Small intestine (tissue), 7 donors: Measurements from ENCODE around the gene SZRD1. TPM values are rescaled to one million over a fixed set of nuclear protein-coding genes. Genes with fewer than 3 reads are reported as not detected.
"Not testable (repeated sequence)": the region's sequence is repeated elsewhere in the genome, so short reads cannot be mapped to it uniquely, and the experiment has no call there.

Experiments
- DNase-seq, 2 donors: peaks; one replicate each; pipeline versions ENCODE4 v3.0.0 to v3.0.0-alpha.2; 2013
- FAIRE-seq: peaks from 2 replicates; lab custom pipeline; 2012; peaks lifted over from hg19 to GRCh38; lab: Jason Lieb, UNC
- H3K27ac ChIP-seq, 3 donors: one replicate each; pipeline ENCODE4 v1.5.1; 2013; ENCODE audit warnings: low read length in 2 of 3, mild to moderate bottlenecking in 2 of 3, control low read depth in 1 of 3, inconsistent platforms in 1 of 3, low read depth in 1 of 3, moderate library complexity in 1 of 3
- H3K27me3 ChIP-seq, 3 donors: one replicate each; pipeline ENCODE4 v1.6.1; 2013; ENCODE audit warnings: low read length in 3 of 3, inconsistent platforms in 1 of 3; ENCODE audit not compliant: control insufficient read depth in 3 of 3, insufficient read depth in 3 of 3
- H3K36me3 ChIP-seq, 3 donors: one replicate each; pipeline ENCODE4 v1.6.1; 2013; ENCODE audit warnings: low read length in 3 of 3, inconsistent platforms in 1 of 3, low read depth in 1 of 3, mild to moderate bottlenecking in 1 of 3, moderate library complexity in 1 of 3; ENCODE audit not compliant: control insufficient read depth in 3 of 3, insufficient read depth in 2 of 3
- H3K4me1 ChIP-seq, 3 donors: one replicate each; pipeline ENCODE4 v1.6.1; 2013; ENCODE audit warnings: low read length in 2 of 3, inconsistent platforms in 1 of 3, low read depth in 1 of 3, mild to moderate bottlenecking in 1 of 3, moderate library complexity in 1 of 3; ENCODE audit not compliant: control insufficient read depth in 3 of 3, insufficient read depth in 2 of 3
- H3K4me3 ChIP-seq, 3 donors: one replicate each; pipeline ENCODE4 v1.5.1; 2013; ENCODE audit warnings: low read length in 3 of 3, control low read depth in 1 of 3, inconsistent platforms in 1 of 3, low read depth in 1 of 3, mild to moderate bottlenecking in 1 of 3, moderate library complexity in 1 of 3
- H3K9me3 ChIP-seq, 2 donors: one replicate each; pipeline ENCODE4 v1.6.1; 2013; ENCODE audit warnings: low read depth in 1 of 2, low read length in 1 of 2; ENCODE audit not compliant: control insufficient read depth in 2 of 2, insufficient read depth in 1 of 2
- WGBS, 3 donors: extraction: QIAGEN DNeasy Blood & Tissue Kit; methylation state at CpG; one replicate each; pipeline ENCODE4 v1.1.7; 2013; 5-methylcytosine and 5-hydroxymethylcytosine counted together
- polyA plus RNA-seq, 4 donors: library from polyadenylated mRNA; stranded (reverse) in 3 of 4; unstranded in 1 of 4; fragments of 200-250 nt in 3 of 4; fragments of 120-200 nt in 1 of 4; gene quantifications; one replicate each; pipeline versions ENCODE4 v1.2.1 to v1.2.3, GENCODE V29; 2013
- donor health status: healthy with polysubstance abuse.
- donor health status: control.
- donor health status: control.
- donor health status: Bipolar disorder and iron deficiency.
- donor health status: healthy.

Gene SZRD1
- polyA plus RNA-seq, 4 donors = 72.2 to 98.8 (median 79.7) TPM

GRCh38 chr1:16340673-16341072 is 26.4 kb upstream of the SZRD1 start:
- H3K36me3 ChIP-seq = peaks cover 0 to 18% (median 0%) of the 10 kb centered on the region in 3 donors
- no peaks in the 10 kb centered on the region for H3K27me3 ChIP-seq
- FAIRE-seq (no peak), DNase-seq (no peak)
- 97 to 100% (median 97%) methylated on average over 1 of the region's 1 CpG for WGBS, 3 donors
- no peak overlapping the region for H3K4me3 ChIP-seq
- no peaks in the 10 kb centered on the region for H3K4me1 ChIP-seq
- no peaks in the 10 kb centered on the region for H3K9me3 ChIP-seq
- H3K27ac ChIP-seq = no peak overlapping the region

- DNase-seq (no peak), FAIRE-seq (no peak)
- Histone ChIP-seq H3K9me3 (no peaks in the 10 kb centered on the region), H3K4me3 (no peak overlapping the region), H3K27ac (no peak overlapping the region), H3K27me3 (no peaks in the 10 kb centered on the region), H3K4me1 (no peaks in the 10 kb centered on the region), H3K36me3 (peaks cover 0 to 18% (median 0%) of the 10 kb centered on the region in 3 donors)
- WGBS, 3 donors = 80 to 85% (median 81%) methylated on average over 6 to 10 of the region's 10 CpGs
Measured at GRCh38 chr1:16342331-16343062, 24.5 kb upstream of the SZRD1 start.

- peaks cover 0 to 20% (median 0%) of the 10 kb centered on the region in 3 donors for H3K36me3 ChIP-seq
- not testable (repeated sequence) for H3K27me3 ChIP-seq, H3K9me3 ChIP-seq, DNase-seq, H3K4me3 ChIP-seq, H3K4me1 ChIP-seq, FAIRE-seq, H3K27ac ChIP-seq
- WGBS, 3 donors = 95 to 99% (median 97%) methylated on average over 6 of the region's 6 CpGs
Measured at GRCh38 chr1:16343276-16343675, 23.8 kb upstream of the SZRD1 start.

GRCh38 chr1:16348414-16349182 is 18.4 kb upstream of the SZRD1 start:
- peaks cover 0 to 5% (median 0%) of the 10 kb centered on the region in 3 donors for H3K36me3 ChIP-seq
- no peak overlapping the region for H3K4me3 ChIP-seq
- WGBS, 3 donors = 92 to 94% (median 94%) methylated on average over 14 of the region's 14 CpGs
- peaks cover 4 to 10% (median 9%) of the 10 kb centered on the region in 3 donors for H3K4me1 ChIP-seq
- H3K9me3 ChIP-seq = no peaks in the 10 kb centered on the region
- no peak for FAIRE-seq
- no peak for DNase-seq
- H3K27me3 ChIP-seq = no peaks in the 10 kb centered on the region
- H3K27ac ChIP-seq = no peak overlapping the region

- WGBS, 3 donors = 63 to 69% (median 67%) methylated on average over 2 of the region's 2 CpGs
- DNase-seq (no peak), FAIRE-seq (no peak)
- no peak overlapping the region for H3K27ac ChIP-seq
- H3K36me3 ChIP-seq = peaks cover 0 to 5% (median 0%) of the 10 kb centered on the region in 3 donors
- no peaks in the 10 kb centered on the region for H3K9me3 ChIP-seq
- peaks cover 4 to 10% (median 9%) of the 10 kb centered on the region in 3 donors for H3K4me1 ChIP-seq
- no peak overlapping the region for H3K4me3 ChIP-seq
- H3K27me3 ChIP-seq = no peaks in the 10 kb centered on the region
Measured at GRCh38 chr1:16349847-16350406, 17.1 kb upstream of the SZRD1 start.

- no peaks in the 10 kb centered on the region for H3K9me3 ChIP-seq
- peaks cover 0 to 5% (median 0%) of the 10 kb centered on the region in 3 donors for H3K36me3 ChIP-seq
- H3K27ac ChIP-seq = peak overlapping the region; percentile 79 to 97 (median 90)
- WGBS, 3 donors = 1% methylated on average over 20 of the region's 20 CpGs
- H3K4me1 ChIP-seq = peaks cover 4 to 10% (median 9%) of the 10 kb centered on the region in 3 donors
- DNase-seq (peak; percentile 30 to 50), FAIRE-seq (no peak)
- no peaks in the 10 kb centered on the region for H3K27me3 ChIP-seq
- H3K4me3 ChIP-seq = peak overlapping the region; percentile 87 to 93 (median 91)
Measured at GRCh38 chr1:16351456-16351993, 15.5 kb upstream of the SZRD1 start.

- H3K27me3 ChIP-seq = no peaks in the 10 kb centered on the region
- peak within 1 kb of the TSS; percentile 87 to 93 (median 91) for H3K4me3 ChIP-seq
- H3K9me3 ChIP-seq = no peaks in the 10 kb centered on the region
- FAIRE-seq (no peak), DNase-seq (peak; percentile 89 to 98)
- H3K36me3 ChIP-seq = peaks cover 0 to 5% (median 0%) of the 10 kb centered on the region in 3 donors
- whole genome bisulfite sequencing, 3 donors = 0 to 1% (median 1%) methylated on average over 56 to 81 of the region's 81 CpGs
- peak within 1 kb of the TSS; percentile 79 to 97 (median 90) for H3K27ac ChIP-seq
- H3K4me1 ChIP-seq = peaks cover 4 to 10% (median 9%) of the 10 kb centered on the region in 3 donors
Measured at GRCh38 chr1:16351994-16352841, 14.8 kb upstream of the SZRD1 start, which contains the start of gene FBXO42. TSS of gene FBXO42 (minus strand) at chr1:16352480. CDS start at chr1:16315418, 37,062 bp downstream.
